HFFc6 (cell line): ENCODE measurements around the gene ZSWIM3. TPM values are rescaled to one million over a fixed set of nuclear protein-coding genes. Genes with fewer than 3 reads are reported as not detected.

Source experiments
- DNase-seq: peaks from one replicate; pipeline ENCODE4 v3.0.0-alpha.2; 2018
- H3K27ac Mint-ChIP-seq: 2 replicates; pipeline ENCODE4 v1.8.0; 2020; ENCODE audit warnings: mild to moderate bottlenecking, mixed read lengths
- H3K27me3 Mint-ChIP-seq: 2 replicates; pipeline ENCODE4 v1.8.0; 2021; ENCODE audit warnings: mild to moderate bottlenecking, moderate library complexity, mixed read lengths; ENCODE audit not compliant: insufficient read depth
- H3K36me3 Mint-ChIP-seq: 2 replicates; pipeline ENCODE4 v1.8.0; 2021; ENCODE audit warnings: low read depth, mixed read lengths
- H3K4me1 Mint-ChIP-seq: 2 replicates; pipeline ENCODE4 v1.8.0; 2020; ENCODE audit warnings: low read depth, mixed read lengths
- H3K4me3 Mint-ChIP-seq: 2 replicates; pipeline ENCODE4 v1.8.0; 2020; ENCODE audit warnings: mild to moderate bottlenecking, moderate library complexity, mixed read lengths
- H3K9me3 Mint-ChIP-seq: 2 replicates; pipeline ENCODE4 v1.8.0; 2020; ENCODE audit warnings: mild to moderate bottlenecking, mixed read lengths
- total RNA-seq, 6 experiments: library from RNA; stranded (reverse); fragmentation: NEBNext Ultra II Directional; extraction: Animal tissue kit (Norgen Biotek cat#: 25700); gene quantifications; 2 replicates in 1 of 6; 3 replicates in 5 of 6; pipeline ENCODE4 v1.2.3, GENCODE V29; 2021
- TF ChIP-seq, protein P1 (sequence below): fragments of 200-600 bp; sonication (generic); IDR thresholded peaks from 2 replicates; pipeline ENCODE4 v1.5.0; 2021; ENCODE audit warnings: antibody characterized with exemption, mild to moderate bottlenecking

ZSWIM3 gene
- total RNA-seq, 6 experiments from 2014 or later, result 2.3 to 4.0 (median 2.7) TPM

DNA sequence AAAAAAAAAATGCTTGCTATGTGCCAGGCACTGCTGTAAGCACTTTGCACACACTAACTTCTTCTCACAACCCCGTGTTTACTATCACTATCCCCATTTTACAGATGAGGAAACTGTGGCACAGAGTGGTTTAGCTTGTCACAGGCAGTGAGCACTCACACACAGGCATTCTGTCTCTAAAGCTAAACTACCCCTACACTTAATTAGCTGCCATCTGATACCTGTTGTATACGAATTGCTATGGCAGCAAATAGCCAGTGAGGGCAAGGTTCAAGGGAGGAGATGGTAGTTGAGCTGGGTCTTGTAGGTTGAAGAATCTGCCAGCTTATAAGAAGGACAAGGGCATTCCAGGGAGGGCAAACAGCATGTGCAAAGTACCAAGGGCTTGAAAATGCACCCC lies 35.5 kb upstream of the ZSWIM3 start:
- H3K9me3 Mint-ChIP-seq, result no peaks in the 10 kb centered on the region
- no peak overlapping the region for H3K27ac Mint-ChIP-seq
- DNase-seq, result no peak
- no peak overlapping the region for H3K4me3 Mint-ChIP-seq
- peaks cover 51% of the 10 kb centered on the region for H3K4me1 Mint-ChIP-seq
- peaks cover 4% of the 10 kb centered on the region for H3K27me3 Mint-ChIP-seq
- TF ChIP-seq, protein P1, sequence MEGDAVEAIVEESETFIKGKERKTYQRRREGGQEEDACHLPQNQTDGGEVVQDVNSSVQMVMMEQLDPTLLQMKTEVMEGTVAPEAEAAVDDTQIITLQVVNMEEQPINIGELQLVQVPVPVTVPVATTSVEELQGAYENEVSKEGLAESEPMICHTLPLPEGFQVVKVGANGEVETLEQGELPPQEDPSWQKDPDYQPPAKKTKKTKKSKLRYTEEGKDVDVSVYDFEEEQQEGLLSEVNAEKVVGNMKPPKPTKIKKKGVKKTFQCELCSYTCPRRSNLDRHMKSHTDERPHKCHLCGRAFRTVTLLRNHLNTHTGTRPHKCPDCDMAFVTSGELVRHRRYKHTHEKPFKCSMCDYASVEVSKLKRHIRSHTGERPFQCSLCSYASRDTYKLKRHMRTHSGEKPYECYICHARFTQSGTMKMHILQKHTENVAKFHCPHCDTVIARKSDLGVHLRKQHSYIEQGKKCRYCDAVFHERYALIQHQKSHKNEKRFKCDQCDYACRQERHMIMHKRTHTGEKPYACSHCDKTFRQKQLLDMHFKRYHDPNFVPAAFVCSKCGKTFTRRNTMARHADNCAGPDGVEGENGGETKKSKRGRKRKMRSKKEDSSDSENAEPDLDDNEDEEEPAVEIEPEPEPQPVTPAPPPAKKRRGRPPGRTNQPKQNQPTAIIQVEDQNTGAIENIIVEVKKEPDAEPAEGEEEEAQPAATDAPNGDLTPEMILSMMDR, result no peak
- H3K36me3 Mint-ChIP-seq, result 0 out of 2 replicates have a peak, but pooled peaks cover 1% of the 10 kb centered on the region

DNA sequence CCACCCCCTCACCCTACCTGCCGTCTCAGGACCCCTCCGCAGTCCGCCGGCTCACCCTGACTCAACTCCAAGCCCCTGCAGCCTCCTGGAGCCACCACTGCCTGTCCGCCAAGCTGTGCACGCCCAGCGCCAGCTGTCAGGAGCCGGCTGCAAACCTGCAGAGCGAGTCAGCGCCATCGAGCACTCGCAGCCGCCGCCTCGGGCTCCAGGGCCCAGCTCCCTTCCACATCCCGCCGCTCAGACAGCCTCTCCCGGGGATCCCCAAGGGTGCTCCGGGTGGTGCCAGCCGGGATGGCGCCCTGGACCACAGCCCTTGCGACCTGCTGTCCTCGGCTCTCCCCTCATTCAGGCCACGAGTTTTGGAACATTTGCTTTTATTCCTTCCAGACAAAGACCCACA lies 34.6 kb upstream of the ZSWIM3 start:
- peak overlapping the region; percentile 53 for H3K4me3 Mint-ChIP-seq
- no peaks in the 10 kb centered on the region for H3K9me3 Mint-ChIP-seq
- no peaks in the 10 kb centered on the region for H3K36me3 Mint-ChIP-seq
- peaks cover 43% of the 10 kb centered on the region for H3K4me1 Mint-ChIP-seq
- no peak overlapping the region for H3K27ac Mint-ChIP-seq
- DNase-seq, result peak; percentile 30
- peaks cover 4% of the 10 kb centered on the region for H3K27me3 Mint-ChIP-seq
- TF ChIP-seq, protein P1, result no peak

DNA sequence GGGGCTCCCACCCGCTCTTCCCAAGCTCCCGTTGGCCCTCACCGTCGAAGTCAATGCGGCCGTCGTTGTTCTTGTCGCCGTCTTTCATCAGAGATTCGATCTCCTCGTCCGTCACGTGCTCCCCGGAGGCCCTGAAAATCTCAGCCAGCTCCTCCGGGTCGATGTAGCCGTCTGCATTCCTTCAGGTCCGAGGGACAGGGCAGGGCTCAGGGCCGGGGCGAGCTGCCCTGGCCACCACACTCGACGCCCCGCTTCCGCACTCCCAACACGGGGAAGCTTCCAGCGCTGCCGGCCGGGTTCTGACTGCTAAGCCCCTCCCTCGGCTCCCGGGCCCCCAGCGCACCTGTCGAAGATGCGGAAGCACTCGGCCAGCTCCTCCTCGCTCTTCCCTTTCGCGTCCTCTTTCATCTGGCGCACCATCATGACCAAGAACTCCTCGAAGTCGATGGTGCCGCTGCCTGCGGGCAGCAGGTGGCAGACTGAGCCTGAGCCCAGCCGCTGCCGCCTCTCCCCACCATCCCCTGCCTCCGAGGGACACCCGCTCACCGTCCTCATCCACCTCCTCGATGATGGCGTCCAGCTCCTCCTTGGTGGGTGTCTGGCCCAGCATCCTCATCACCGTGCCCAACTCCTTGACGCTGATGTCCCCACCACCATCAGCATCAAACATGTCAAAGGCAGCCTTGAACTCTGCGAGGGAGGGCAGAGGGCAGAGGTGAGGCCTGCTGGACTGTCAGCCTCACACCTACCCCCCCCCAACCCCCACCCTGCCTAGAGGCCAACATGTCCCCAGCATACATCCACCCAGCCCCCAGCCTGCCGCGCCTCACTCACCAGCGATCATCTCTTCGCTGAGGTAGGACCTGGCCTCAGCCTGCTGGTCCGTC lies 33.2 kb upstream of the ZSWIM3 start:
- TF ChIP-seq, protein P1, result peak; percentile 64
- Mint-ChIP-seq H3K9me3 (no peaks in the 10 kb centered on the region), H3K4me3 (peak overlapping the region; percentile 70), H3K27ac (no peak overlapping the region), H3K27me3 (peaks cover 4% of the 10 kb centered on the region), H3K4me1 (peaks cover 37% of the 10 kb centered on the region), H3K36me3 (no peaks in the 10 kb centered on the region)
- peak; percentile 20 for DNase-seq

DNA sequence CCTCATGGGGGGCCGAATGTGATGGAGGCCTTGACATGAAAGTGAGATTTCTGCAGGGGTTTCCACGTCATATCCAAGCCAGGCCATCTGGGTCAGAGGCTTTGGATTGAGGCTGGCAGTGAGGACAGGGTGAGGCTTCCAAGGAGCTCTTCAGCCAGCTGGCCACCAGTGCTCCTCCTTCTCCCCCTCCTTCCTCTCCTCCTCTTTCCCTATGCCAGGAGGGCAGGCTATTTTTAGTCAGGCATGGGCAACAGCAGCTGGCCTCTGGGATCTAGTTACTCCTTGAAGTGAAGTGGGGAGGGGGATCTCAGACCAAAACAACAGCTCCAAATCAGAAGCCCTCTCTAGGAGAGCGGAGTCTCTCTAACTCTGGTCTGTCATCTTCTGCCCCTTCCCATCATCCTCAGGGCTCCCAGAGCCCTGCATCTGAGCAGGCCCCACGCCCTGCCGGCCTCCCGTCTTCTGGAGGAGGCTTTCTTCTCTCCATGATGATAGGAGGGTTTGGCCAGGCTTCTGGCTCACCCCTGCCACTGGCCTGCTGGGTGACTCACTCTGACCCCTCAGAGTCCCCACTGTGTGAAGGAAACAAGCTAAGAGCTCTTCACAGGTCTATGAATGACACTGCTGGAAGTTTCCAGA lies 30.9 kb upstream of the ZSWIM3 start:
- H3K4me1 Mint-ChIP-seq, result peaks cover 37% of the 10 kb centered on the region
- peak overlapping the region; percentile 55 for H3K27ac Mint-ChIP-seq
- H3K9me3 Mint-ChIP-seq, result no peaks in the 10 kb centered on the region
- no peak overlapping the region for H3K4me3 Mint-ChIP-seq
- TF ChIP-seq, protein P1, result no peak
- no peaks in the 10 kb centered on the region for H3K36me3 Mint-ChIP-seq
- H3K27me3 Mint-ChIP-seq, result peaks cover 6% of the 10 kb centered on the region
- DNase-seq, result no peak

DNA sequence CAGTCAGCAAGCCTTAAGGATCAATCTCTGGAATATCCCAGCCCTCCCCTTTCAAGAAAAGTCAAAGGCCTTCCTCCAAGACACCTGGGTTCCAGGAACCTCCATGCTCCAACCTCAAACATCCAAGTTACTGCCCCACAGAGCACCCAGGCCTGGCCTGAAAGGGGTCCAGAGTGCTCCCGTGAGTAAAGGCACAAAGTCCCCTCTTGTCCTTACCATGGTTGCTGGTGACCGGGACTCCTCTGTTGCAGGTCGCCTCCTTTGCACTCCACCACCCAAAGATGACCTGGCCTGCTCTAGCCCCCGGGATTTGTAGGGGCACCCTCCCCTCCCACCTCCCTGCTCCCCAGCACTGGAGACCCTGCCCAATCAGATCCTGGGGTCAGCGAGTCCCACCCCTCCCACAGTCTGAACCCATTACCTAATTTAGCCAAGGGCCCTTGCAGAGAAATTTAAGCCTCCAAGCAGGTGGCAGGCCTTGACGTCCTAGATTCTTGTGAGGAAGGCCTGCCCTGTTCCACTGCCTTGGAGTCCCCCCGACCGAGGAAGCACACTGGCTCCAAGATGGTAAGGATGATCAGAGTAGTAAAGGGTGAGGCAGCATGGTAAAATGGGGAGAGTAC lies 30.3 kb upstream of the ZSWIM3 start, which contains the start of gene TNNC2:
TSS of gene TNNC2 (minus strand) at position 283 of the 623 bp plus-strand sequence. CDS start at position 219, 64 bp downstream.
- no peaks in the 10 kb centered on the region for H3K36me3 Mint-ChIP-seq
- H3K4me3 Mint-ChIP-seq, result no peak within 1 kb of the TSS
- DNase-seq, result no peak
- peaks cover 6% of the 10 kb centered on the region for H3K27me3 Mint-ChIP-seq
- H3K4me1 Mint-ChIP-seq, result peaks cover 37% of the 10 kb centered on the region
- TF ChIP-seq, protein P1, result no peak
- peak within 1 kb of the TSS; percentile 55 for H3K27ac Mint-ChIP-seq
- H3K9me3 Mint-ChIP-seq, result no peaks in the 10 kb centered on the region
